ENCODE results near the gene FUT2.
"Not testable (repeated sequence)": the region's sequence is repeated elsewhere in the genome, so short reads cannot be mapped to it uniquely, and the experiment has no call there.

Gene FUT2

DNA sequence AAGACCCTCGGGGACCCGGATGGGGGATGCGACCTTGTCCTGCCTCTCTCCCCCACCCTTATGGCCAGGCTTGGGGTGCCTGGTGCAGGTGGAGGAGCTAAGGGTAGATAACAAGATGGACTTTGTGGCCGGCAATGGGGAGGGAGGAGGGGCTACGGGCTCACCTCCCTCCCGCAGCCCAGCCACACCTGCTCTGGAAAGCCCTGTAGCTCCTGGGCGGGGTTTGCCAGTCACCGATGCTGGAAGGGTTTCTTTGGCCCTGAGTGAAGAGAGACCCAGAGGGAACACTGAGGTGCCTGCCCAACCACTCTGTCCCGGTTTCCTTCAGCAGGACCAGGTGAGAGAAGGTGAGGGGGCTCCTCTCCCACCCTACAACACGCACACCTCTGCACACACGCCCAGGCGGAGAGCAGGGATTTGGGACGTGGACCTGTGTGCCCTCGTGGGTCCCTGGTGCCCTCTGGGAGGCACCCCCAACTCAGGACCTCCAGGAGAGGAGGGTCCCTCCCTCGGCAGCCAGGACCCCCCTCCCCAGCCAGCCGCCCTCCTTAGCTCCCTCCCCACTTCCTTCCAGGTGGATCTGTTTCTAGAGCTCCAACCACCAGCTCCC is at the start of gene FUT2:
TSS of gene FUT2 (plus strand) at position 229 of the 610 bp plus-strand sequence. CDS start 6,986 bp downstream, outside the sequence.
- Histone ChIP-seq H3K27me3 (ENCODE audit: control insufficient read depth in 1 of 2, insufficient read depth in 2 of 2, low read length in 2 of 2) (peaks cover 16 to 23% of the 10 kb centered on the region in 2 donors), H3K4me3 (ENCODE audit: low read length in 2 of 2) (peak within 1 kb of the TSS in 1 of 2 donors; percentile 8), H3K4me1 (ENCODE audit: control insufficient read depth, insufficient read depth, low read length) (no peaks in the 10 kb centered on the region), H3K9me3 (ENCODE audit: control insufficient read depth in 2 of 2, low read length in 2 of 2) (no peaks in the 10 kb centered on the region), H3K9ac (ENCODE audit: low read length in 2 of 2) (peak within 1 kb of the TSS in 1 of 2 donors; percentile 42), H3K36me3 (ENCODE audit: control insufficient read depth in 2 of 2, insufficient read depth in 2 of 2, low read length in 2 of 2) (no peaks in the 10 kb centered on the region), H3K27ac (ENCODE audit: low read length) (no peak within 1 kb of the TSS)

DNA sequence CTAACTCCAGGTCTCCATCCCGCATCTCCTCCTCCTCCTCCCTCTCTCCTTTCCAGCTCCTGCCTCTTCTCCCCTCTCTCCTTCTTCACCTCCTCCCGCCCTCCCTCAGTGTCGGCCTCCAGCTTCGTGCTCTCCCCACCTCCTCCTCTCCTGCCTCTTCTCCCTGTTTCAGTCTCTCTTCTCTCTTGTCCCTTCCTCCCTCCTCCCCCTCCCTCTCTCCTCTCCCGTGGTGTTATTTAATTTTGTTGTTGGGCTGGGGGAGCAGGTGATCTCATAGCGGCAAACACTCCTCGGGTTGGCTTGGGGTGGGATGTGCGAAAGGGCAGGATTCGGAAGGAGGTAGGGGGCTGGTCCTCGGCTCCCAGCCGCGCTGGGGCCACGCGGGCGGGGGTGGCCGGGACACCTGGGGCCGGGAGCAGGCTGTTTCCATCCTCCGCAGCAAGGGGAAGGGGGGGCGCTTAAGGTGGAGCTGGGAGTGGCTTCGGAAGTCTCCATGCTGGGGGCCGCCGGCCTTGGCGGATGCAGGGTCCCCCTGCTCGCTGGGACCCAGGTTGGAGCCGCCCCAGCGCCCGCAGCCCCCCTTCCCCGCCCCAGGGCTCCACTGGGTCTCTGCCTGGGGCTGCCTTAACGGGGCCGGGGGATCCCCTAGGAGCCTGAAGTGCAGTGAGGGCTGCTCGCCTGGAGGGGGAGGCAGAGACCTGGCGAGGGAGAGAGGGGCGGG is 49.6 kb upstream of the FUT2 start, which contains the start of gene CA11:
TSS of gene CA11 (minus strand) at position 187 of the 721 bp plus-strand sequence. CDS start 555 bp downstream, outside the sequence.
- H3K9ac ChIP-seq (ENCODE audit: low read length in 2 of 2), result peak within 1 kb of the TSS; percentile 76
- H3K27me3 ChIP-seq (ENCODE audit: control insufficient read depth in 1 of 2, insufficient read depth in 2 of 2, low read length in 2 of 2), result no peaks in the 10 kb centered on the region
- H3K4me3 ChIP-seq (ENCODE audit: low read length in 2 of 2), result peak within 1 kb of the TSS; percentile 79 to 87
- H3K4me1 ChIP-seq (ENCODE audit: control insufficient read depth, insufficient read depth, low read length), result peaks cover 16% of the 10 kb centered on the region
- H3K36me3 ChIP-seq (ENCODE audit: control insufficient read depth in 2 of 2, insufficient read depth in 2 of 2, low read length in 2 of 2), result no peaks in the 10 kb centered on the region
- H3K27ac ChIP-seq (ENCODE audit: low read length), result peak within 1 kb of the TSS; percentile 92
- no peaks in the 10 kb centered on the region for H3K9me3 ChIP-seq (ENCODE audit: control insufficient read depth in 2 of 2, low read length in 2 of 2)

DNA sequence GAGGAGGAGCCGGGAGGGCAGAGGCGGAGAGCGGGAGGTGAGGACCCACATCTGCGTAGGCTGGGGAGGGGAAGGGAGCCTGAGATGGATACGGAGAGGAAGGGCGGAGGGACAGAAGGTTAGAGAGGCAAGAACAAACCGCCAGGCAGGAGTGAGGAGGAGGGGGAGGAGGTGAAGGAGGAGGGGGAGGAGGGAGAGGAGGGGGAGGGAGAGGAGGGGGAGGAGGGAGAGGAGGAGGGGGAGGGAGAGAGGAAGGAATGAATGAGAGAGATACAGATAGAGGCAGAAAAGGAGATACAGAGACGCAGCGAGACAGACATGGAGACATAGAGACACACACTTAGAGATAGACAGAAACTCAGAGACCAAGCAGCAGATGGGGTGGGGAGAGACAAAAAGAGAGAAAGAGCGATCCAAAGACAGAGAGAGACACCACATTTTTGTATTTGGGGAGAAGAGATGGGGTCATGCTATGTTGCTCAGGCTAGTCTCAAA is 49.0 kb upstream of the FUT2 start:
- Histone ChIP-seq H3K27ac (ENCODE audit: low read length) (peak overlapping the region; percentile 92), H3K9me3 (ENCODE audit: control insufficient read depth in 2 of 2, low read length in 2 of 2) (no peaks in the 10 kb centered on the region), H3K4me3 (ENCODE audit: low read length in 2 of 2) (peak overlapping the region in 1 of 2 donors; percentile 35), H3K4me1 (ENCODE audit: control insufficient read depth, insufficient read depth, low read length) (peaks cover 16% of the 10 kb centered on the region), H3K27me3 (ENCODE audit: control insufficient read depth in 1 of 2, insufficient read depth in 2 of 2, low read length in 2 of 2) (no peaks in the 10 kb centered on the region), H3K36me3 (ENCODE audit: control insufficient read depth in 2 of 2, insufficient read depth in 2 of 2, low read length in 2 of 2) (no peaks in the 10 kb centered on the region), H3K9ac (ENCODE audit: low read length in 2 of 2) (peak overlapping the region in 1 of 2 donors; percentile 76)

DNA sequence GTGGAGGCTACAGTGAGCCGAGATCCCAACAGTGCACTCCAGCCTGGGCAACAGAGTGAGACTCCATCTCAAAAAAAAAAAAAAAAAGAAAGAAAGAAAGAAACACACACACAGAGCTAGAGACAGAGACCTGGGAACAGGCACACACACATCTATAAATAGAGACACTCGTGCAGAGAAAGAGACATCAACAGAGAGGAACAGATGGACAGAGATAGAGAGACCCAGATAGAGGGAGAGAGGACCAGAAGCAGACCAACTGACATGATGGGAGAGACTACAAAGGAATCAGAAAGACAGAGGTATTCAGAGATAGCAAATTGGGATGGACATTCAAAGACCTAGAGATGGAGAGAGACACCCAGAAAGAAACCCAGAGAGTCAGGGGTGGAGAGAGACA is 47.6 kb upstream of the FUT2 start:
- no peak overlapping the region for H3K9ac ChIP-seq (ENCODE audit: low read length in 2 of 2)
- H3K27ac ChIP-seq (ENCODE audit: low read length), result no peak overlapping the region
- no peaks in the 10 kb centered on the region for H3K9me3 ChIP-seq (ENCODE audit: control insufficient read depth in 2 of 2, low read length in 2 of 2)
- H3K27me3 ChIP-seq (ENCODE audit: control insufficient read depth in 1 of 2, insufficient read depth in 2 of 2, low read length in 2 of 2), result no peaks in the 10 kb centered on the region
- peaks cover 16% of the 10 kb centered on the region for H3K4me1 ChIP-seq (ENCODE audit: control insufficient read depth, insufficient read depth, low read length)
- no peak overlapping the region for H3K4me3 ChIP-seq (ENCODE audit: low read length in 2 of 2)
- H3K36me3 ChIP-seq (ENCODE audit: control insufficient read depth in 2 of 2, insufficient read depth in 2 of 2, low read length in 2 of 2), result no peaks in the 10 kb centered on the region

DNA sequence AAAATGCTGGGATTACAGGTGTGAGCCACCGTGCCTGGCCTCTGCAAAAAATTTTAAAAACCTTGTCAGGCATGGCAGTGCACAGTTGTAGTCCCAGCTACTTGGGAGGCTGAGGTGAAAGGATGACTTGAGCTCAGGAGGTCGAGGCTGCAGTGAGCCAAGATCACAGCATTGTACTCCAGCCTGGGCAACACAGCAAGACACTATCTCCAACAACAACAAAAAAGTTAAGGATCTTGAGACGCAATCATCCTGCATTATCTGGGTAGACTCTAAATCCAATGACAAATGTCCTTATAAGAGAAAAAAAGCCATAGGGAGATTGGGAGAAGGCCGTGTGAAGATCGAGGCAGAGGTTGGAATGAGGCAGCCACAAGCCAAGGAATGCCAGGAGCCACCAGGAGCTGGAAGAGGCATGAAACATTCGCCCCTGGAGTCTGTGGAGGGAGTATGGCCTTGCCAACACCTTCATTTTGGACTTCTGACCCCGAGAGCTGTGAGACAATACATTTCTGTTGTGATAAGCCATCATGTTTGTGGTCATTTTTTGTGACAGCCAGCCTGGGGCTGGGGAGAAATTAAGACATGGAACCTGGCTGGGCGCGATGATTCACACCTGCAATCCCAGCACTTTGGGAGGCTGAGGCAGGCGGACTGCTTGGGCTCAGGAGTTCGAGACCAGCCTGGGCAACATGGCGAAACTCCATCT is 44.6 kb upstream of the FUT2 start:
- H3K27ac ChIP-seq (ENCODE audit: low read length), result no peak overlapping the region

DNA sequence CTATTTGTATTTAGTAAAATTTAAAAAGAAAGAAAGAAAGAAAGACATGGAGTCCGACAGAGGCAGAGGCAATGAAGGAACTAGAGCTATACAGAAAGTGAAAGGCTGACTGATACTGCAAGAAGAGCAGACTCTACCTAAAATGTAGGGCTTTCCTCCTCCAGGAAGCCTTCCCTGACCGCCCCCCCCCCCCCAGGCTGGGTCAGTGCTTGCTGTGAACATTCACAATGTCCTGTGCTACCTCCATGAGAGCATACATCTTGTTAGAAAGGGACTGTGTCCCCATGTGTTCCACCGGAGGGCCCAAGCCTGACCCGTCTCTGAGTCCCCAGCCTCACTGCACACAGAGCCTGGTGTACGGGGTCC is 44.1 kb upstream of the FUT2 start:
- no peaks in the 10 kb centered on the region for H3K4me1 ChIP-seq (ENCODE audit: control insufficient read depth, insufficient read depth, low read length)
- H3K9ac ChIP-seq (ENCODE audit: low read length in 2 of 2), result no peak overlapping the region
- no peak overlapping the region for H3K4me3 ChIP-seq (ENCODE audit: low read length in 2 of 2)
- no peaks in the 10 kb centered on the region for H3K27me3 ChIP-seq (ENCODE audit: control insufficient read depth in 1 of 2, insufficient read depth in 2 of 2, low read length in 2 of 2)
- no peak overlapping the region for H3K27ac ChIP-seq (ENCODE audit: low read length)
- no peaks in the 10 kb centered on the region for H3K9me3 ChIP-seq (ENCODE audit: control insufficient read depth in 2 of 2, low read length in 2 of 2)
- no peaks in the 10 kb centered on the region for H3K36me3 ChIP-seq (ENCODE audit: control insufficient read depth in 2 of 2, insufficient read depth in 2 of 2, low read length in 2 of 2)

More for the DNA sequence above, 44.6 kb upstream of the FUT2 start:
- Histone ChIP-seq H3K4me3 (ENCODE audit: low read length in 2 of 2) (no peak overlapping the region), H3K36me3 (ENCODE audit: control insufficient read depth in 2 of 2, insufficient read depth in 2 of 2, low read length in 2 of 2) (no peaks in the 10 kb centered on the region), H3K9me3 (ENCODE audit: control insufficient read depth in 2 of 2, low read length in 2 of 2) (no peaks in the 10 kb centered on the region), H3K9ac (ENCODE audit: low read length in 2 of 2) (no peak overlapping the region), H3K4me1 (ENCODE audit: control insufficient read depth, insufficient read depth, low read length) (no peaks in the 10 kb centered on the region), H3K27me3 (ENCODE audit: control insufficient read depth in 1 of 2, insufficient read depth in 2 of 2, low read length in 2 of 2) (no peaks in the 10 kb centered on the region)

DNA sequence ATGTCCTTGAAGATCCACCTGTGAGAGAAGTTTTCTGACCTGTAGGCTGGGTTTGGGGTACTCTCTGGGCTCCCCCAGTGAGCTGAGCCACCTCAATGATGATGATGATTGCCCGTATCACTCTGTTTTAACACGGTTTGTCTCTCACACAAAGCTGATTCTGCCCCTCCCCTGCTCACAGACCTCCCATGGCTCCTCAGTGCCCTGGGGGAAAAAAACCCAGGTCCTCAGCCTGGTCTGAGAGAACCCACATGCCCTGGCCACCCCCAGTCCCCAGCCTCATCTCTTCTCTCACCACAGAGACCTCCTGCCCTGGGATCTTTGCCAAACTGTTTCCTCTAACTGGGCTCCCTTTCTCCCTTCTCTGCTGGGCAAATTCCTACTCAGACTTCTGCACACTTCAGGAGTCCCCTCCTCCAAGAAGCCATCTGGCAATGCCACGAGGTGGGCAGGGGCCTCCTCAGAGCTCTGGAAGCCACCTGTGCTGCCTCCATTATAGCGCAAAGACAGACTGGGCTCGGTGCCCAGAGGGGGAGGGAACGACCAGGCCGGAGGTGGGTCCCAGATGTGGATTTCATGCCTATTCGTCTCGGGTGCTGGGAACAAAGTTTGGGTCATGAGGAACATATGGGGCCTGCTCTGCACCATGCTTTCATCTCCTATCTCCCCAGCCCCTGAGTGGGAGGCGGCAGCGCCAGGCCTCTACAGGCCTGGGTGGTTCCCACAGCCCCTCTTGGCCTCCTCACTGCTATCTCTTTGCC is 41.3 kb upstream of the FUT2 start:
- H3K9ac ChIP-seq (ENCODE audit: low read length in 2 of 2), result no peak overlapping the region
- no peaks in the 10 kb centered on the region for H3K9me3 ChIP-seq (ENCODE audit: control insufficient read depth in 2 of 2, low read length in 2 of 2)
- H3K4me3 ChIP-seq (ENCODE audit: low read length in 2 of 2), result no peak overlapping the region
- no peaks in the 10 kb centered on the region for H3K36me3 ChIP-seq (ENCODE audit: control insufficient read depth in 2 of 2, insufficient read depth in 2 of 2, low read length in 2 of 2)
- no peak overlapping the region for H3K27ac ChIP-seq (ENCODE audit: low read length)
- H3K27me3 ChIP-seq (ENCODE audit: control insufficient read depth in 1 of 2, insufficient read depth in 2 of 2, low read length in 2 of 2), result no peaks in the 10 kb centered on the region
- no peaks in the 10 kb centered on the region for H3K4me1 ChIP-seq (ENCODE audit: control insufficient read depth, insufficient read depth, low read length)

DNA sequence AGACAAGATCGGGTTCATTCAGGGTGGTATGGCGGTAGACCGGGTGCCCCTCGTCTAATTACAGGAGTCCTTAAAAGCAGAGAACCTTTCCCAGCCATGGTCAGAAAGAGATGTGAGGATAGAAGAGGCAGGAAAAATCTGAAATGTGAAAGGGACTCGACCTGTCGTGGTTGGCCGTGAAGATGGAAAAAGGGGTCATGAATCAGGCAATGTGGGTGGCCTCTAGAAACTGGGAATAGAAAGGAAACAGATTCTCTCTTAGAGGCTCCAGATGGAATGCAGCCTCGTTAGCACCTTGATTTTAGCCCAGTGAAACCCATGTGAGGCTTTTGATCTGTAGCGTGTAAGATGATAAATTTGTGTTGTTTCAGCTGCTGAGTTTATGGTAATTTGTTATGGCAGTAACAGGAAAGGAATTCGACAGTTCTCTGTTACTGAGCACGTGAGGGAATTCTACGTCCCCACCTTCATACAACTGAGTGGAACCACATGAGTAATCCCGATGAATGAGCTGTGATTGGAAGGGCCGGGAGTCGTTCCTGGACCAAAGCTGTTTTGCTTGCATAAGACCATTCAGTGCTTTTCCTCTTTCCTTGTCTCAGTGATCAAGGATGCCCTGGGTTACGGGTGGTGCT is 38.8 kb upstream of the FUT2 start:
- peaks cover 5% of the 10 kb centered on the region for H3K4me1 ChIP-seq (ENCODE audit: control insufficient read depth, insufficient read depth, low read length)
- no peak overlapping the region for H3K27ac ChIP-seq (ENCODE audit: low read length)
- H3K9me3 ChIP-seq (ENCODE audit: control insufficient read depth in 2 of 2, low read length in 2 of 2), result no peaks in the 10 kb centered on the region
- no peak overlapping the region for H3K9ac ChIP-seq (ENCODE audit: low read length in 2 of 2)
- no peak overlapping the region for H3K4me3 ChIP-seq (ENCODE audit: low read length in 2 of 2)
- H3K36me3 ChIP-seq (ENCODE audit: control insufficient read depth in 2 of 2, insufficient read depth in 2 of 2, low read length in 2 of 2), result no peaks in the 10 kb centered on the region
- no peaks in the 10 kb centered on the region for H3K27me3 ChIP-seq (ENCODE audit: control insufficient read depth in 1 of 2, insufficient read depth in 2 of 2, low read length in 2 of 2)

DNA sequence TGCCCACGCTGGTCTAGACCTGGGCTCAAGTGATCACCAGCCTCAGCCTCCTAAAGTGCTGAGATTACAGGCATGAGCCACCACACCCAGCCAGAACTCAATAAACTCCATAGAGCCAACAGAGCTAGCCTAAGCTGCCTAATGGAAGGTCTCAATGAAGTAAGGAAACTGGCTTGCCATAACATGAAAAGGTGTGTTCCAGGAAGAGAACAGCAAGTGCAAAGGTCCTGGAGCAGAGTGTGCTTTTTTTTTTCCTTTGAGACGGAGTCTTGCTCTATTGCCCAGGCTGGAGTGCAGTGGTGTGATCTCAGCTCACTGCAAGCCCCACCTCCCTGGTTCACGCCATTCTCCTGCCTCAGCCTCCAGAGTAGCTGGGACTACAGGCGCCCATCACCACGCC is 37.9 kb upstream of the FUT2 start:
- H3K27ac ChIP-seq (ENCODE audit: low read length); H3K4me1 ChIP-seq (ENCODE audit: control insufficient read depth, insufficient read depth, low read length); H3K4me3 ChIP-seq (ENCODE audit: low read length in 2 of 2); H3K27me3 ChIP-seq (ENCODE audit: control insufficient read depth in 1 of 2, insufficient read depth in 2 of 2, low read length in 2 of 2); H3K9me3 ChIP-seq (ENCODE audit: control insufficient read depth in 2 of 2, low read length in 2 of 2); H3K9ac ChIP-seq (ENCODE audit: low read length in 2 of 2); H3K36me3 ChIP-seq (ENCODE audit: control insufficient read depth in 2 of 2, insufficient read depth in 2 of 2, low read length in 2 of 2): not testable (repeated sequence)

DNA sequence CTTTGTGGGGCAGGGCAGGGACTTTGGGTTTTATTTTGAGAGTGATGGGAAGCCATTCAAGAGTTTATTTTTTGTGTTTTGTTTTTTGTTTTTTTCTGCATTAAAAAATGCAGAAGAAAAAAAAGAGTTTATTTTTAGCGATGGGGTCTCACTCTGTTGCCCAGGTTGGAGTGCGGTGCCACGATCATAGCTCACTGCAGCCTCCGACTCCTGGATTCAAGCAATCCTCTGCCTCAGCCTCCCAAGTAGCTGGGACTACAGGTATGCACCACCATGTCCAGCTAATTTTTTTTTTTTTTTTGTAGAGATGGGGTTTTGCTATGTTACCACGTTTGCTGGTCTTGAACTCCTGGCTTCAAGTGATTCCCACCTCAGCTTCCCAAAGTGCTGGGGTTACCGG is 37.3 kb upstream of the FUT2 start:
- Histone ChIP-seq H3K9ac (ENCODE audit: low read length in 2 of 2) (no peak overlapping the region), H3K9me3 (ENCODE audit: control insufficient read depth in 2 of 2, low read length in 2 of 2) (no peaks in the 10 kb centered on the region), H3K4me3 (ENCODE audit: low read length in 2 of 2) (no peak overlapping the region), H3K36me3 (ENCODE audit: control insufficient read depth in 2 of 2, insufficient read depth in 2 of 2, low read length in 2 of 2) (no peaks in the 10 kb centered on the region), H3K4me1 (ENCODE audit: control insufficient read depth, insufficient read depth, low read length) (peaks cover 5% of the 10 kb centered on the region), H3K27ac (ENCODE audit: low read length) (no peak overlapping the region), H3K27me3 (ENCODE audit: control insufficient read depth in 1 of 2, insufficient read depth in 2 of 2, low read length in 2 of 2) (no peaks in the 10 kb centered on the region)

Measured in stomach smooth muscle (tissue), 2 donors.